Mesothelial cell of epicardium (in vitro differentiated cells): Measurements from ENCODE around the gene SLC22A12. TPM values are rescaled to one million over a fixed set of nuclear protein-coding genes. Genes with fewer than 3 reads are reported as not detected.

ENCODE experiments used
- DNase-seq, 2 experiments: peaks; one replicate each; pipeline ENCODE4 v3.0.0; 2021; ENCODE audit warnings: low spot score in 2 of 2; ENCODE audit not compliant: unreplicated experiment in 2 of 2
- H3K27ac Mint-ChIP-seq: 2 replicates; pipeline ENCODE4 v1.8.0; 2021; ENCODE audit warnings: mixed read lengths
- H3K27me3 Mint-ChIP-seq: 2 replicates; pipeline ENCODE4 v1.8.0; 2021; ENCODE audit warnings: low read depth, mixed read lengths
- H3K36me3 Mint-ChIP-seq: 2 replicates; pipeline ENCODE4 v1.8.0; 2021; ENCODE audit warnings: mixed read lengths
- H3K4me1 Mint-ChIP-seq: 2 replicates; pipeline ENCODE4 v1.8.0; 2021; ENCODE audit warnings: mixed read lengths
- H3K4me3 Mint-ChIP-seq: 2 replicates; pipeline ENCODE4 v1.8.0; 2021; ENCODE audit warnings: mild to moderate bottlenecking, moderate library complexity, mixed read lengths
- H3K9me3 Mint-ChIP-seq: 2 replicates; pipeline ENCODE4 v1.8.0; 2021; ENCODE audit warnings: mixed read lengths
- total RNA-seq: library from RNA; stranded (reverse); gene quantifications from 3 replicates; pipeline ENCODE4 v1.2.1, GENCODE V29; 2021
- TF ChIP-seq, protein P1 (sequence below): fragments of 200-600 bp; sonication (generic); IDR thresholded peaks from one replicate; pipeline ENCODE4 v1.5.0; 2021; ENCODE audit warnings: antibody characterized with exemption; ENCODE audit not compliant: unreplicated experiment

SLC22A12 gene
- total RNA-seq, 1 donor from 2014 or later: not detected

DNA sequence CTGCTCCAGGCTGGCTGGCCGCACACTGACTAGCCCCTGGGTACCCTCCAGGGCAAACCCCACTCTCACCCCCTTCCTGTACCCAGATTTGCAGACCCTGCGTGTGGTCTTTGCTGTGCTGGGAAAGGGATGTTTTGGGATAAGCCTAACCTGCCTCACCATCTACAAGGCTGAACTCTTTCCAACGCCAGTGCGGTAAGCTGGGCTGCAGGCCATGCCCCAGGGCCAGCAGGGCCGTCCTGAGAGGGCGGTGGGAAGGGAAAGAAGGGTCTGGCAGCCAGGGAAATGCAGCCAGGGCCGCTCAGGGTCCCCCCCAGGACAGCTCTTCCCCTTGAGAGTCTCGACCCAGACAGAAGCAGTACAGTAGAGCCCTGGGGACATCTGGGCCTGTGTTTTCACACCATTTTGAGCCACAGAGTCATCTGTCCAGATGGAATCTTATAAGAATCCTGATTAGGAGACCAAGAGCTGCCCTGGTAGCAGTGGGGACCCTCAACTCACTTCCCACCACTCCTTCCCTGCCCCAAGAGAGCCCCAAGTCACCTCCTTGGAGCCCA, 22.4 kb upstream of the SLC22A12 start:
- TF ChIP-seq, protein P1, sequence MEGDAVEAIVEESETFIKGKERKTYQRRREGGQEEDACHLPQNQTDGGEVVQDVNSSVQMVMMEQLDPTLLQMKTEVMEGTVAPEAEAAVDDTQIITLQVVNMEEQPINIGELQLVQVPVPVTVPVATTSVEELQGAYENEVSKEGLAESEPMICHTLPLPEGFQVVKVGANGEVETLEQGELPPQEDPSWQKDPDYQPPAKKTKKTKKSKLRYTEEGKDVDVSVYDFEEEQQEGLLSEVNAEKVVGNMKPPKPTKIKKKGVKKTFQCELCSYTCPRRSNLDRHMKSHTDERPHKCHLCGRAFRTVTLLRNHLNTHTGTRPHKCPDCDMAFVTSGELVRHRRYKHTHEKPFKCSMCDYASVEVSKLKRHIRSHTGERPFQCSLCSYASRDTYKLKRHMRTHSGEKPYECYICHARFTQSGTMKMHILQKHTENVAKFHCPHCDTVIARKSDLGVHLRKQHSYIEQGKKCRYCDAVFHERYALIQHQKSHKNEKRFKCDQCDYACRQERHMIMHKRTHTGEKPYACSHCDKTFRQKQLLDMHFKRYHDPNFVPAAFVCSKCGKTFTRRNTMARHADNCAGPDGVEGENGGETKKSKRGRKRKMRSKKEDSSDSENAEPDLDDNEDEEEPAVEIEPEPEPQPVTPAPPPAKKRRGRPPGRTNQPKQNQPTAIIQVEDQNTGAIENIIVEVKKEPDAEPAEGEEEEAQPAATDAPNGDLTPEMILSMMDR: no peak
- no peak overlapping the region for H3K4me3 Mint-ChIP-seq
- H3K27ac Mint-ChIP-seq: no peak overlapping the region
- DNase-seq: no peak
- H3K4me1 Mint-ChIP-seq: peaks cover 15% of the 10 kb centered on the region
- no peaks in the 10 kb centered on the region for H3K36me3 Mint-ChIP-seq
- H3K27me3 Mint-ChIP-seq: no peaks in the 10 kb centered on the region
- no peaks in the 10 kb centered on the region for H3K9me3 Mint-ChIP-seq

DNA sequence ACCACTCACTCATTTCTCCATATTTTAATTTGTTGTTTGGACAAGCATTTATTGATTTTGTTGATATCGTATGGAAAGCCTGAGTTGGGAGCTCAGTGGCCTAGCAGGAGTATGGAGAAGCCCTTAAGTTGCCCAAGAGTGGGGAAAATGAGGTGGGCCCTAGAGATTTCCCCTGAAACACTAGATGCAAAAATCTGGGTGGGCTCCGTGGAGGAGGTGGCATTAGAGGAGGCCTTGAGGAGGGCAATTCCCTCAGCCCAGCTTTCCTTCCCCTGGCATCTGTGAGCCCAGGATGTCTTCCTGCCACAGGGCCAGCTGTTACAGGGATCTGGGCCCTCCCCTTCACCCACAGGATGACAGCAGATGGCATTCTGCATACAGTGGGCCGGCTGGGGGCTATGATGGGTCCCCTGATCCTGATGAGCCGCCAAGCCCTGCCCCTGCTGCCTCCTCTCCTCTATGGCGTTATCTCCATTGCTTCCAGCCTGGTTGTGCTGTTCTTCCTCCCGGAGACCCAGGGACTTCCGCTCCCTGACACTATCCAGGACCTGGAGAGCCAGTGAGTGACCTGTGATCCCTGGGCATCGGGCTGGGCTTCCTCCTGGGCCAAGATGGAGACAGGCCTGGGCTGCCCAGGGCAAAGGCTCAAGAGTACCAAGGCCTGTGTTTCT, 21.6 kb upstream of the SLC22A12 start:
- Mint-ChIP-seq H3K4me3 (no peak overlapping the region), H3K36me3 (no peaks in the 10 kb centered on the region), H3K27ac (no peak overlapping the region), H3K9me3 (no peaks in the 10 kb centered on the region), H3K4me1 (peaks cover 15% of the 10 kb centered on the region), H3K27me3 (no peaks in the 10 kb centered on the region)
- no peak for DNase-seq
- TF ChIP-seq, protein P1: no peak

DNA sequence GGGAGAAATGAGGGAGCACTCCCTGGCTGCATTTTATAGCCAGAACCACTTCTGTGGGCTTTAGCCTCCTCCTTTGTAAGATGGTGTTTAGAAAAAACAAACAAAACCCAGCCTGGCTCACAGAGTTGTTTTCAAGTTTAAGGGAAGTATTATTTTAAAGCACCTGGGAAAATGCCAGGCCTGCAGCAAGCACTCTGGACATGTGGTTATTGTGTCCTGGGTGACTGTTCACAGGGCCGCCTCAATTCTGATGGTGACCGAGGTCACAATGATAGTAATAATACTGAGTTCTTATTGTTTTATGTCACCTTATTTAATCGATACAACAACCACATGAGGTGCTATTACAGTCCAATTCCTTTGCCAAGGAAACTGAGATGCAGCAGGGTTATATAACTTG, 20.7 kb upstream of the SLC22A12 start:
- DNase-seq: no peak
- Mint-ChIP-seq H3K27me3 (peaks cover 2% of the 10 kb centered on the region), H3K4me3 (no peak overlapping the region), H3K4me1 (peaks cover 15% of the 10 kb centered on the region), H3K9me3 (no peaks in the 10 kb centered on the region), H3K36me3 (no peaks in the 10 kb centered on the region), H3K27ac (no peak overlapping the region)
- TF ChIP-seq, protein P1: no peak

DNA sequence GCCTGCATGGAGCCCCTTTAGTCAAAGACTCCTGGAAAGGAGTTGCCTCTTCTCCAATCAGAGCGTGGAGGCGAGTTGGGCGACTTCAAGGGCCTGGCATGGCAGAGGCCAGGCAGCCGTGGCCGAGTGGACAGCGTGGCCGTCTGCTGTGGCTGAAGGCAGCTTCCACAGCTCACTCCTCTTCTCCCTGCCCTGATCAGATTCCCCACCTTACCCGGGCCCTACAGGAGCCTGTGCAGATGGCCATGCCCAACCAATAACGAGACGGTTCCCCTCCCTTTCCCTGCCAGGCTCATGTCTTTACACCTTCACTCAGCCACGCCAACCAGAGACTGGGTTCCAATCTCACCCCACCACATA, 20.0 kb upstream of the SLC22A12 start:
- peaks cover 12% of the 10 kb centered on the region for H3K4me1 Mint-ChIP-seq
- peaks cover 4% of the 10 kb centered on the region for H3K27me3 Mint-ChIP-seq
- DNase-seq: no peak
- no peak overlapping the region for H3K27ac Mint-ChIP-seq
- H3K36me3 Mint-ChIP-seq: no peaks in the 10 kb centered on the region
- H3K9me3 Mint-ChIP-seq: no peaks in the 10 kb centered on the region
- TF ChIP-seq, protein P1: no peak
- H3K4me3 Mint-ChIP-seq: no peak overlapping the region

DNA sequence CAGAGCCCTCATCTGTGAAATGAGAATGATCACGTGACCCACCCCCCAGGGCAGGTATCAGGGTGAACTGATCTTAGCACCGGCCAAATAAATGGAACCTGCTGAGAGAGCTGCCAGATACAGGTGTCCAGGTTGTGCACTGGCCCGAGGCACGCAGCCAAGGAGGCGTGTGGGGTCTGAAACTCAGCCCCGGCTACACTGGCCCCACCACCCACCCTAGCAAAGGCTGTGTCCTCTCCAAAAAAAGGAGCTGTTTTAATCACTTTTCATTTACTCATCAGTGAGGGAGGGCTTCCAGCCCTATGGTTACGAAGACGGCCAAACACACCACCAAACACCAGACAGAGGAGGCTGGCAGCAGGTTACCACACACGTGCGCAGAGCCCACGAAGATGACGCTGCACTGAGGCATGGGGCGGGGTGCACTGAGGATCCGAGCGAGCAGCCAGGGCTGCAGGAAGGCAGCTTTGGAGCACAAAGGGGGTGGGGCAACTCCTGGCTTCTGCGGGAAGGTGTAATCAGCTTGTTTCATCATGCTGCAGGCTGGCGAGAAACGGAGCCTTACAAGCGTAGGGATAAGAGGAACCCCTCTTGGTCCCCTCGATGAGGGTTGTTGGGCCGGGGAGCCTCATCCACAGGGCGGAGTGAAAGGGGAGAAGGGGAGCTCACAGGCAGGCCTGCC, 19.5 kb upstream of the SLC22A12 start:
- H3K27me3 Mint-ChIP-seq: peaks cover 4% of the 10 kb centered on the region
- H3K36me3 Mint-ChIP-seq: no peaks in the 10 kb centered on the region
- DNase-seq: no peak
- no peak overlapping the region for H3K4me3 Mint-ChIP-seq
- H3K9me3 Mint-ChIP-seq: no peaks in the 10 kb centered on the region
- no peak overlapping the region for H3K27ac Mint-ChIP-seq
- H3K4me1 Mint-ChIP-seq: peaks cover 7% of the 10 kb centered on the region
- TF ChIP-seq, protein P1: no peak
